IPS-15b (cell line): Measurements from ENCODE around the gene UGT3A2.

Source experiments
- H3K27me3 ChIP-seq: one replicate; pipeline ENCODE4 v1.6.1; 2013; ENCODE audit warnings: low read length; ENCODE audit not compliant: control insufficient read depth, insufficient read depth
- H3K36me3 ChIP-seq: one replicate; pipeline ENCODE4 v1.6.1; 2013; ENCODE audit warnings: low read length; ENCODE audit not compliant: control insufficient read depth, insufficient read depth
- H3K4me1 ChIP-seq: one replicate; pipeline ENCODE4 v1.6.1; 2013; ENCODE audit warnings: mild to moderate bottlenecking, low read length; ENCODE audit not compliant: control insufficient read depth, insufficient read depth
- H3K4me3 ChIP-seq: one replicate; pipeline ENCODE4 v1.5.1; 2013; ENCODE audit warnings: low read depth, low read length
- H3K9ac ChIP-seq: one replicate; pipeline ENCODE4 v1.6.1; 2013; ENCODE audit warnings: low read depth, mild to moderate bottlenecking, low read length
- H3K9me3 ChIP-seq: one replicate; pipeline ENCODE4 v1.6.1; 2013; ENCODE audit warnings: mild to moderate bottlenecking, low read length; ENCODE audit not compliant: control insufficient read depth, insufficient read depth

UGT3A2 gene

DNA sequence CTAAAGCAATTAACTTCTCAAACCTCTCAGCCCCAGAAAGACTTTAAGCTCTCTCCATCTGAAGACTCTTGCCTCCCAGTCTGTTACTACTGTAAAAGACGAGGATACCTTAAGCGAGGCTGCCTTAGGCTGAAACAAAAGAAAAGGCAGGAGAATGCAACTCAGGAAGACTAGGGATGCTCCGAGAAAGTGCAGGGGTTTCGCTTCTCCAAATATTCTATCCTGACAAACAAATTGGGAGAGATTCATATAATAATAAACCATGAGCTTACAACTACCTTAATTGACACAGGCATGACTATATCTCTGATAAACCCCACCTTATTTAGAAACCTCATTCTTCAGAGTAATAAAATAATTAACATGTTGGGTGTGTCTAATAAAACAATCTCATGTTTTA, 70.6 kb downstream of the UGT3A2 start:
- Histone ChIP-seq H3K9me3 (no peaks in the 10 kb centered on the region), H3K27me3 (peaks cover 13% of the 10 kb centered on the region), H3K4me1 (peaks cover 4% of the 10 kb centered on the region), H3K4me3 (no peak overlapping the region), H3K9ac (no peak overlapping the region), H3K36me3 (no peaks in the 10 kb centered on the region)

DNA sequence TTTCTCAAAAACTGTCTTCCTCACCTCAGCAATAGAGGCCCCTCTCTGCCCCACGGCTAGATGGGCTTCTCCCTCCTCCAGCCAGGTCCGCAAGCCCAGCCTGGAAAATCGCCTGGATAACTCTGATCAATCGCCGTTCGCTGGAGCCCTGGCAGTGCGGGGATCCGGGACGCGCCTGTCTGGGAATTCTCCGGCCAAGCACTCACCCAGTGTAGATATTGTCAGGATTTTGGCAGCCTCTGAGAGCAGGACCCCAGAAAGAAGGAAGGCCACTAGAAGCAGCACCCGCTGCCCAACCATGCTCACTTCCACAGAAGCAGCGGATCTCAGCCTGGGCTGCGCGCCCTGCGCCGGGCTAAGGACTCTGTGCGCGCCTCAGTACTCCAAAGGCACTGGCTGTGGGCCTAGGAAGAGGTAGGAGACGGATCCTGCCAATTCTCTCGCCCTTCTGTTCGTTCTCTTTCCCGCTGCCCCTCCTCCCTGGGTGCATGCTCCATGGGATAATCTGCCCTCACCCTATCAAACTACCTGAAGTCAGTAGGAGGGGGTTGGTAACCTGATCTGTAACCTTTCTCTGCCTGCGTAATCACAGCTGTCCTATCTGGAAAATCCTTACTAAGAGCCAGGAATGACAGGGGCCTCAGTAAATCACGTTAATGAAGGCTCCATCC, 75.6 kb downstream of the UGT3A2 start, which contains the start of gene UGT3A1:
Gene UGT3A1 (minus strand): TSS at position 450 of the 671 bp plus-strand sequence. CDS start 150 bp downstream, at position 300.
- H3K9ac ChIP-seq: peak within 1 kb of the TSS; percentile 65
- H3K27me3 ChIP-seq: peaks cover 40% of the 10 kb centered on the region
- H3K4me3 ChIP-seq: peak within 1 kb of the TSS; percentile 79

DNA sequence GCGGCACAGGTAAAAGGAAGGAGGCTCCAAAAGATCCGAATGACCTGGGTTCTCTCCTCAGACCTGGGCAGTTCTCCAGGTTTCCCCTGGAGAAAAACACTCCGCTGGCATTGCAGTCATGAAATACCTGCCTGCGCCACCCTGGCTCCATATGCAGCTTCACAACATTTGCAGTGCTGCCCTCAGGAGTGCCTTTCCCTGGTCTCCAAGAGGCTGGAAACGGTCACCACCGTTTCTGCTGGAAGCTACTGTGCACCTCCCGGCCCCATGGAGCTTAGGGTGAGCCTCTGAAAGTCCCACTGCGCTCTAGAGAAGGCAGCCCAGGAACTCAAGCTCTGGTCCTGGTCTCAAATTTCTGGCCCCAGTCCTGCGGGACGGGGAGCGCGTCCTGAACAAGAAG, 76.2 kb downstream of the UGT3A2 start:
- Histone ChIP-seq H3K4me1 (peaks cover 4% of the 10 kb centered on the region), H3K27me3 (peaks cover 40% of the 10 kb centered on the region), H3K36me3 (no peaks in the 10 kb centered on the region), H3K4me3 (peak overlapping the region; percentile 79), H3K9me3 (no peaks in the 10 kb centered on the region), H3K9ac (peak overlapping the region; percentile 65)

More for the DNA sequence above, 75.6 kb downstream of the UGT3A2 start, which contains the start of gene UGT3A1:
- Histone ChIP-seq H3K4me1 (peaks cover 4% of the 10 kb centered on the region), H3K9me3 (no peaks in the 10 kb centered on the region), H3K36me3 (no peaks in the 10 kb centered on the region)

DNA sequence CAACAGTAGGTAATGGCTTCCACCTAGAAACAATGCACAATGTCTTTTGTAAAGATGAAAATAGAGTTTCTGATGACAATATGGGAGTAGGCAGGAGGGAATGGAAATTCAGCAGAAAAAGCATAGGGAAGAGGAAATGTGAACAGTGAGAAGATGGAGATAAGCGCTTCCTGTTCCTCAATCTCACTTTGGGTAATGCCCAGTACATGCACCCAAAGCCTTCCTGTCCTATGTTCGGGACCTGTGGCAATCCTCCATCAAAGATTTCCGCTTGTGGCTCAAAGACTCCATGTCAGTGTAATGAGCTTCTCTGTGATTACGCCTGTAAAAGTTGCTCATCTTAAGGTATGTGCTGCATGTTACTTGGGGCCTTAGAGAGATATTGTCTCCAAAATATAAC, 78.2 kb downstream of the UGT3A2 start:
- Histone ChIP-seq H3K27me3 (peaks cover 40% of the 10 kb centered on the region), H3K4me1 (peaks cover 4% of the 10 kb centered on the region), H3K36me3 (no peaks in the 10 kb centered on the region), H3K9me3 (no peaks in the 10 kb centered on the region), H3K9ac (no peak overlapping the region), H3K4me3 (no peak overlapping the region)

DNA sequence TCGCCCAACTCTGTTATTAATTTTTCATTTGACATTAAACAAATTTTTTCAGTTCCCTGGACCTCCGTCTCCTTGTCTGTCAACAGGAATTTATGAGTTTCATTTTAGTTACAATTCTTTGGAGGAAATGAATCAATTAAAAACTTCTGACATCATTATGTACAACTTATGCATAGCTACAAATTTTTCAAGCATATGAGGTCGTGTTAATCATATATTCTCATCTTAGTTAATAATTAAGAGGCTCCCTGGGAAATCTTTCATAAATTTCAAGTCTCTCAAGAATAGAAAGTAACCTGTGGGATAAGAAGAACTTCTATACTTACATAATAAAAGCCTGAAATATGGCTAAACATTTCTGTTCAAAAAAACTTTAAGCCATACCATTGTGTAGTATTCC, 78.9 kb downstream of the UGT3A2 start:
- Histone ChIP-seq H3K36me3 (no peaks in the 10 kb centered on the region), H3K9ac (no peak overlapping the region), H3K4me3 (no peak overlapping the region), H3K9me3 (no peaks in the 10 kb centered on the region), H3K27me3 (peaks cover 40% of the 10 kb centered on the region), H3K4me1 (peaks cover 4% of the 10 kb centered on the region)
